WTC11 (cell line): ENCODE results near the gene ZDHHC18.

Experiments used
- ATF1 ChIP-seq: sonication (generic); formaldehyde crosslinking; IDR thresholded peaks from 2 replicates; pipeline ENCODE4 v1.8.1; 2023; ENCODE audit warnings: mild to moderate bottlenecking, moderate library complexity, missing genetic modification reagents
- ATF2 ChIP-seq: sonication (generic); formaldehyde crosslinking; IDR thresholded peaks from 2 replicates; pipeline ENCODE4 v1.8.1; 2022; ENCODE audit warnings: low read depth, missing genetic modification reagents, borderline replicate concordance
- CBFB ChIP-seq: sonication (generic); formaldehyde crosslinking; IDR thresholded peaks from 2 replicates; pipeline ENCODE4 v1.8.1; 2022; ENCODE audit warnings: mild to moderate bottlenecking, low read depth, missing genetic modification reagents
- EMX1 ChIP-seq: fragments of 250-450 bp; sonication (Bioruptor Pico); IDR thresholded peaks from 2 replicates; pipeline ENCODE4 v1.8.0; 2021; ENCODE audit warnings: mild to moderate bottlenecking
- ESRRA ChIP-seq: sonication (generic); formaldehyde crosslinking; IDR thresholded peaks from 2 replicates; pipeline ENCODE4 v1.8.1; 2022; ENCODE audit warnings: mild to moderate bottlenecking, missing genetic modification reagents, borderline replicate concordance
- HMGA2 ChIP-seq: fragments of 250-450 bp; sonication (Bioruptor Pico); IDR thresholded peaks from 2 replicates; pipeline ENCODE4 v1.4.0; 2021; ENCODE audit warnings: mild to moderate bottlenecking, moderate library complexity
- MXD4 ChIP-seq: fragments of 250-450 bp; sonication (Bioruptor Pico); IDR thresholded peaks from 2 replicates; pipeline ENCODE4 v1.8.0; 2021; ENCODE audit warnings: mild to moderate bottlenecking, moderate library complexity, borderline replicate concordance
- RELA ChIP-seq: sonication (generic); formaldehyde crosslinking; IDR thresholded peaks from 2 replicates; pipeline ENCODE4 v1.8.1; 2022; ENCODE audit warnings: missing genetic modification reagents, mild to moderate bottlenecking, borderline replicate concordance
- ZNF317 ChIP-seq: sonication (generic); formaldehyde crosslinking; IDR thresholded peaks from 2 replicates; pipeline ENCODE4 v1.8.1; 2023; ENCODE audit warnings: low read depth, mild to moderate bottlenecking, moderate library complexity, missing genetic modification reagents, borderline replicate concordance
- TF ChIP-seq, protein P1 (sequence below): fragments of 200-600 bp; IDR thresholded peaks from 2 replicates; pipeline ENCODE4 v1.8.0; 2022; ENCODE audit warnings: antibody characterized with exemption
- TF ChIP-seq, protein P2 (sequence below): sonication (generic); formaldehyde crosslinking; IDR thresholded peaks from 2 replicates; pipeline ENCODE4 v1.8.0; 2023; ENCODE audit warnings: missing genetic modification reagents

DNA sequence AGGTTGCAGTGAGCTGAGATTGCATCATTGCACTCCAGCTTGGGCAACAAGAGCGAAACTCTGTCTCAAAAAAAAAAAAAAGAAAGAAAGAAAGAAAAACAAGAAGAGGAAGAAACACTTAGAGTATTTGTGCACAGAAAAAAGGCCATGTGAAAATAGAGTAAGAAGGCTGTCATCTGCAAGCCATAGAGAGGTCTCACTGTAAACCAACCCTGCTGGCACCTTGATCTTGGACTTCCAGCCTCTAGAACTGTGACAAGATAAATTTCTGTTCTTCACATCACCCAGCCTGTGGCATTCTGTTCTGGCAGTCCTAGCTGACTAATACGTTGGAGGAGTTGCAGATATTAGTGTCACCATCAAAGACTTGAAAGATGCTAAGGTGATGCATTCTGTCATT lies 12.1 kb upstream of the ZDHHC18 start:
- TF ChIP-seq, protein P1, sequence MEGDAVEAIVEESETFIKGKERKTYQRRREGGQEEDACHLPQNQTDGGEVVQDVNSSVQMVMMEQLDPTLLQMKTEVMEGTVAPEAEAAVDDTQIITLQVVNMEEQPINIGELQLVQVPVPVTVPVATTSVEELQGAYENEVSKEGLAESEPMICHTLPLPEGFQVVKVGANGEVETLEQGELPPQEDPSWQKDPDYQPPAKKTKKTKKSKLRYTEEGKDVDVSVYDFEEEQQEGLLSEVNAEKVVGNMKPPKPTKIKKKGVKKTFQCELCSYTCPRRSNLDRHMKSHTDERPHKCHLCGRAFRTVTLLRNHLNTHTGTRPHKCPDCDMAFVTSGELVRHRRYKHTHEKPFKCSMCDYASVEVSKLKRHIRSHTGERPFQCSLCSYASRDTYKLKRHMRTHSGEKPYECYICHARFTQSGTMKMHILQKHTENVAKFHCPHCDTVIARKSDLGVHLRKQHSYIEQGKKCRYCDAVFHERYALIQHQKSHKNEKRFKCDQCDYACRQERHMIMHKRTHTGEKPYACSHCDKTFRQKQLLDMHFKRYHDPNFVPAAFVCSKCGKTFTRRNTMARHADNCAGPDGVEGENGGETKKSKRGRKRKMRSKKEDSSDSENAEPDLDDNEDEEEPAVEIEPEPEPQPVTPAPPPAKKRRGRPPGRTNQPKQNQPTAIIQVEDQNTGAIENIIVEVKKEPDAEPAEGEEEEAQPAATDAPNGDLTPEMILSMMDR, result no peak
- TF ChIP-seq ATF1 (CRISPR knock-in tag), result no peak
- TF ChIP-seq EMX1 (CRISPR knock-in tag), result no peak
- no peak for TF ChIP-seq ZNF317 (CRISPR knock-in tag)
- no peak for TF ChIP-seq MXD4 (CRISPR knock-in tag)
- no peak for TF ChIP-seq ESRRA
- TF ChIP-seq RELA (CRISPR knock-in tag), result no peak
- no peak for TF ChIP-seq CBFB (CRISPR knock-in tag)
- TF ChIP-seq, protein P2, sequence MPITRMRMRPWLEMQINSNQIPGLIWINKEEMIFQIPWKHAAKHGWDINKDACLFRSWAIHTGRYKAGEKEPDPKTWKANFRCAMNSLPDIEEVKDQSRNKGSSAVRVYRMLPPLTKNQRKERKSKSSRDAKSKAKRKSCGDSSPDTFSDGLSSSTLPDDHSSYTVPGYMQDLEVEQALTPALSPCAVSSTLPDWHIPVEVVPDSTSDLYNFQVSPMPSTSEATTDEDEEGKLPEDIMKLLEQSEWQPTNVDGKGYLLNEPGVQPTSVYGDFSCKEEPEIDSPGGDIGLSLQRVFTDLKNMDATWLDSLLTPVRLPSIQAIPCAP (CRISPR knock-in tag), result no peak
- no peak for TF ChIP-seq HMGA2 (CRISPR knock-in tag)
- no peak for TF ChIP-seq ATF2 (CRISPR knock-in tag)
